Measurements from ENCODE around the gene FAM193A.

GRCh38 chr4:2745516-2745915, 209.1 kb downstream of the FAM193A start:
- no peak for TF ChIP-seq SIN3A (IDR thresholded peaks at IDR 0.05; ENCODE audit: borderline replicate concordance, low read depth, low read length)
- TF ChIP-seq POLR2AphosphoS5 (IDR thresholded peaks at IDR 0.05; ENCODE audit: low read depth, low read length) = no peak

Measured in SK-N-SH (cell line).